Hepatocyte (in vitro differentiated cells): ENCODE data around the gene RAP1GAP.

Source experiments
- CTCF ChIP-seq: fragments of 200-600 bp; sonication (generic); IDR thresholded peaks from 2 replicates; pipeline ENCODE4 v1.5.1; 2016; ENCODE audit warnings: antibody characterized with exemption, mild to moderate bottlenecking; ENCODE audit not compliant: poor library complexity
- EZH2 ChIP-seq: fragments of 200-600 bp; sonication (generic); IDR thresholded peaks from 2 replicates; pipeline ENCODE4 v1.6.1; 2016; ENCODE audit warnings: antibody characterized with exemption, mild to moderate bottlenecking, borderline replicate concordance
- EZH2phosphoT487 ChIP-seq: fragments of 200-600 bp; sonication (generic); IDR thresholded peaks from one replicate; pipeline ENCODE4 v1.6.1; 2018; ENCODE audit warnings: antibody characterized with exemption, mild to moderate bottlenecking, low read depth, moderate library complexity; ENCODE audit not compliant: unreplicated experiment, severe bottlenecking

GRCh38 chr1:21655748-21656147 lies 13.4 kb downstream of the RAP1GAP start:
- no peak for TF ChIP-seq CTCF
- no peak for TF ChIP-seq EZH2
- TF ChIP-seq EZH2phosphoT487 = no peak
